ENCODE results near the gene ADGRG6.

The ADGRG6 gene

GRCh38 chr6:142404751-142405150 lies 102.9 kb downstream of the ADGRG6 start:
- FAIRE-seq: no peak
- no peak for DNase-seq (ENCODE audit: insufficient read length, low spot score)
- no peak for TF ChIP-seq CTCF (IDR thresholded peaks at IDR 0.05; ENCODE audit: insufficient read depth, missing control alignments)

- FAIRE-seq (no peak), DNase-seq (ENCODE audit: insufficient read length, low spot score) (no peak)
- no peak for TF ChIP-seq CTCF (IDR thresholded peaks at IDR 0.05; ENCODE audit: insufficient read depth, missing control alignments)
These were observed 104.3 kb downstream of the ADGRG6 start for GRCh38 chr6:142406131-142406530.

GRCh38 chr6:142407685-142408273 lies 106.0 kb downstream of the ADGRG6 start:
- DNase-seq (ENCODE audit: insufficient read length, low spot score) (no peak), FAIRE-seq (no peak)
- no peak for TF ChIP-seq CTCF (IDR thresholded peaks at IDR 0.05; ENCODE audit: insufficient read depth, missing control alignments)

- FAIRE-seq (no peak), DNase-seq (ENCODE audit: insufficient read length, low spot score) (no peak)
- no peak for TF ChIP-seq CTCF (IDR thresholded peaks at IDR 0.05; ENCODE audit: insufficient read depth, missing control alignments)
These were observed 106.6 kb downstream of the ADGRG6 start for GRCh38 chr6:142408409-142408808.

- no peak for DNase-seq (ENCODE audit: insufficient read length, low spot score)
- no peak for FAIRE-seq
- no peak for TF ChIP-seq CTCF (IDR thresholded peaks at IDR 0.05; ENCODE audit: insufficient read depth, missing control alignments)
These were observed 108.0 kb downstream of the ADGRG6 start for GRCh38 chr6:142409794-142410193.

- TF ChIP-seq CTCF (IDR thresholded peaks at IDR 0.05; ENCODE audit: insufficient read depth, missing control alignments): no peak
- DNase-seq (ENCODE audit: insufficient read length, low spot score): no peak
- FAIRE-seq: no peak
These were observed 109.3 kb downstream of the ADGRG6 start for GRCh38 chr6:142411145-142411544.

- no peak for FAIRE-seq
- TF ChIP-seq CTCF (IDR thresholded peaks at IDR 0.05; ENCODE audit: insufficient read depth, missing control alignments): no peak
These were observed 110.4 kb downstream of the ADGRG6 start for GRCh38 chr6:142412241-142412640.

More at GRCh38 chr6:142412241-142412640, 110.4 kb downstream of the ADGRG6 start:
- DNase-seq (ENCODE audit: insufficient read length, low spot score): no peak

All from D721Med (cell line).